NCI-H2227 (cell line): ENCODE measurements around the gene HSD3B2.

ENCODE experiments used
- DNase-seq: peaks from one replicate; lab custom pipeline; 2025; ENCODE audit not compliant: unreplicated experiment; lab: John Stamatoyannopoulos, UW

Gene HSD3B2

DNA sequence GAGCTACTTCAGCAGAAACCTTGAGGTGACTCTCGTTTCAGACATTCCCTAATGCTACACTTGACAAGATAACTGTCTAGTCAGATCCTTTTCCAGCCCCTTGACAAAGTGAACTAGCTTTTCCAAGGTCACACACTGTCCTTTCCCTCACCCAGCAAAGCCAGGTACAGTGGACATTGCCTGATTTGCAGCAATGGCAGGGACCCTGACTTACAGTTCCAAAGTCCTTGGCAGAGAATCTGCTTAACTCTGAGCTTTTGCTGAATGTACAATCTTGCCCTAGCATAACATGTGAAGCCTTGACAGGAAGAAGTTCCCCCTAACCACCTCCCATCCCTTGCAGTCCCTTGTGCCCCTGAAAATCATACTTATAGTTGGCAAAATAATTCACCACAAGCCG is 37.1 kb downstream of the HSD3B2 start:
- no peak for DNase-seq

DNA sequence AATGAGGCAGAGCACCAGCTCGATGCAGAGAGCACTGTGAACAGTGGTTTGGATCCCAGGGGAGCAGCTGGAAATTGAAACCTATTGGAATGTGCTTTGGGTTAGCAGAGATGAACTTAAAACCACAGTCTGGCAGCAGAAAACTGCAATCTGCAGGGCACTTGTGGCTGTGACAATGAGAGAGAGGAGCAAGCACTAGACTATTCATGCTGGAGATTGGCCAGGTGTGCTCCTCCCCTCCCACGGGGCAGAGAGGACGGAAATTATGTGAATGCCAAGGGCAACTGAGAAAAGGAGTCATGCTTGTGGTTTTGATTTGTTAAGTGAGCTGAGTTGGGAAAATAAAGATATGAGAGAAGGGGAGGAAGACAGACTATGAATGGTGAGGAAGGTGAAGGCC is 38.1 kb downstream of the HSD3B2 start:
- no peak for DNase-seq

DNA sequence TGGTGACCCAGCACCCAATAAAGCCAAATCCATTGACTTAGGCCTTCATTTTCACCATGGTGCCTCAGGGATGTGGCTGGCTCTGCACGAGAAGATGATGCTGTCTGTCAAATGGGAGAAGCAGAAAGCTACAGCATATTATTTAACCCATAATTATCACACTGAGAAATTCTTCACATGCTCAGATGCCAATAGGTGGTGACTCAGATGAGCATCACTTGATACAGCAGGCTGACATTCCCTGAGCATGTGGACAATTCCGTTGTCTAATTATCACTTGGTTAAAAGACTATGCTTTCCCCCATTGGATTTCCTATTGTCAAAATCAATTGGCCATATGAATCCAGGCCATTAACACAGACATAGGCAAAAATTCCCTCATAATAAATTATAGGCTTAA is 48.0 kb downstream of the HSD3B2 start:
- no peak for DNase-seq

DNA sequence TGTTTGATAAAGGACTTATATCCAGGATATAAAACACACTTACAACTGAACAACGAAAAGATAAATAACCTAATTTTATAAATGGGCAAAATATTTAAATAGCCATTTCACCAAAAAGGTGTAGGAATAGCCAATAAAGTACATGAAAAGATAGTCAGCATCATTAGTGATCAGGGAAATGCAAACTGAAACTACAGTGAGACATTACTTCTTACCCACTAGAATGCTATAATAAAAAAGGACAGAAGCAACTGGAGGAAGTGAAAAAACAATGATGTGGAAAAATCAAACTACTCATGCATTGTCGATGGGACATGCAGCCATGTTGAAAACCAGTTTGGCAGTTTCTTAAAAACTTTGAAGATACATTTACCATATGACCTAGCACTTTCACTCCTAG is 48.6 kb downstream of the HSD3B2 start:
- DNase-seq = no peak

DNA sequence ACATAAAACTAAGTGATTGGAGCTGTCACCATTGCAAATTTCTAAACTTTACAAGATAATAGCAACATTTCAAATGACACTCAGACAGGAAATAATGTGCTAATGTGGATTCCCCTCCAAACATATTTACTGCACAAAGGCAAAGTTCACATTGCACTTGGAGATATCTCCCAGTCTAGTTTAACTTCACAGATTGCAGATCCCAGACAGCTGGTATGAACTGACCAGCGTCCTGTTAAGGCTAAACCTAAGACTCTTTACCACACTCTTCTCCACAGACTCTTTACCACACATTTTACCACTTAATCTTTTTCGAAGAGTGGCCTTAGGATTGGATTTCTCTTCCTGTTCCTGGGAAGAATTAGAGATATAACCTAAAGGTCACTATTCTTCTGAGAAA is 51.5 kb downstream of the HSD3B2 start:
- no peak for DNase-seq

DNA sequence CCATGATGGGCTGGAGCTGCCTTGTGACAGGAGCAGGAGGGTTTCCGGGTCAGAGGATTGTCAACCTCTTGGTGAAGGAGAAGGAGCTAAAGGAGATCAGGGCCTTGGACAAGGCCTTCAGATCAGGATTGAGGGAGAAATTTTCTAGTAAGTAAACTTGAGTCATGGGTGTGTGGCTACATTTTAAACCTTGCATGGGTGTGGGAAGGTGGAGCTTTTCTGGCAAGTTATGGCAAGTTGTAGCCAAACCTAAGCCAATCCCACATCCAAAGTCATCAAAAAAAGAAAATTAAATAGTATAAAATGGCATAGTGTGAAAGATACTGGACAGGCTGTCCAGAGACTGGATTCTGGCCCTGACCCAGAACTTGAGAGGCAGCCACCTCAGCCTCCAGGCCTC is 52.3 kb downstream of the HSD3B2 start:
- DNase-seq = no peak

DNA sequence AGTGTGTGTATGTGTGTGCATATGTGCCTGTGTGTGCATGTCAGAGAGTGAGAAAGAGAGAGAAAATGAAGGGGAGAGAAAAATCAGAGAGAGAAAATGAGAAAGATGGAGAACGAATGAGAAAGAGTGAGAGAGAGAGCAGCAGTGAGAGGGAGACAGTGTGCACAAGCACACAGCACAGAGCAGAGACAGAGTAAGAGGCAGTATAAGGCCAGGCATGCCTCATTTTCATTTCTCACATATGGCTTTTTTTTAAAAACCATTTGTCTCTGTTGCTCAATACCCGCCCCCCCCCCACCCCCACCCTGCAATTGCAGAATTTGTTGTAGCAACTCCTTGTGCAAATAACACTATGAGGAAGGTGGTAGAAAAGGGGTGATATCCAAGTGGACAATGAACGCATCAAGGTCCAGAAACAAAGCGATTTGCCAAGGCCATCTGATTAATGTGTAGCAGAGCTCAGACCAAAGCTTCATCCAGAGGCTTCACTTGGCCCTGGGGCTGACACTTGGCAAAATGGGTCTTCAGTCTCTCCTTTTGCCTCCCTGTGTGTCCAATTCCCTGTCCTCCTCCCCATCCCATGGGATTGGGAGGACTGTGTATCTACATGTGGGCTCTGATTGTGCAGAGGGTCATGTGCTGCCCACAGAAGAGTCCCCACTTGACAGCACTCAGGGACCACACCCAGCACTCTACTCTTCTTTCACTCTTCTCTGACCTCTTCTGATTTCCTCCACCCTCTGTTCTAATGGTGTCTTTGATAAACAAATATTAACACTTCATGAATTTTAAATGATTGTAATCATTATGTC is 53.1 kb downstream of the HSD3B2 start:
- no peak for DNase-seq

DNA sequence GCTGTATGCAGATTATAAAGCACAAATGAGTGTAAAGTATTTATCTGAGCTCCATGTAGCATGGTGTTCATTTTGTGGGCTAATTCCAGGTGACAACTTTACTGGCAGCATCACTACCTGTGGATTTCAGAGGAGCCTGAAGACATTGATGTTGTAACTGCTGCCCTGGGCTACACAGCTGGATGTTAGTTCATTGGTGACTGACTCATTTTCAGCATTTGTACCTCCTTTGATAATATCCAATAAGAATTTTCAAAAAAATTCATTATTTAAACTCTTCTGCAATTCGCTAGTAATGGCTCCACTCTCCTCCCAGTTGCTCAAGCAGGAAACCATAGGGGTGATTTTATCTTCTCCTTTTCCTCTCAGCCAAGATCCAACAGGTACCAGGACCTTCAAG is 54.8 kb downstream of the HSD3B2 start:
- no peak for DNase-seq

DNA sequence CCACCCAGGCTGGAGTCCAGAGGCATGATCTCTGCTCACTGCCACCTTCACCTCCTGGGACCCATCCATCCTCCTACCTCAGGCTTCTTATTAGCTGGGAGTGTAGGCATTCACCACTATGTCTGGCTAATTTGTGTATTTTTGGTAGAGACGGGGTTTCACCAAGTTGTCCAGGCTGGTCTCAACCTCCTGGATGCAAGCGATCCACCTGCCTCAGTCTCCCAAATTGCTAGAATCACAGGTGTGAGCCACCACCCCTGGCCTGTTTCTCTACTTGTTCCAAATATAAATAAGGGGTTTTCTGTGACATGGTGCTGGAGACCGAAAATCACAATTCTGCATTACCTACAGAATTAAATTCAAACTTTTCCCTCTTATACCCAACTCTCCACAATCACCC is 55.4 kb downstream of the HSD3B2 start:
- no peak for DNase-seq

DNA sequence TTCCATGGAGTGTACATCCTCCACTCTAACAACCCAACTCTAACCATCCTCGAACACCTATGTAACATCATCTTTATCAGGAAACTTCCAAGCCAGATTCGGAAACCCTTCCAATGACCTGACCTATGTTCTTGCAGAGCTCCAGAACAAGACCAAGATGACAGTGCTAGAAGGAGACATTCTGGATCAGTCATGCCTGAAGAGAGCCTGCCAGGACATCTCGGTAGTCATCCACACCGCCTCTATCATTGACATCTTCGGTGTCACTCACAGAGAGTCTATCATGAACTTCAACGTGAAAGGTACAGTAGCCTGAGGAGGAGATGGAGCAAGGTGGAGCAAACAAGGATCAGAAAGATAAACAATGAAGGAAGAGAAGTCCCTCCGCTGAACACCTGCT is 56.0 kb downstream of the HSD3B2 start:
- DNase-seq = no peak

DNA sequence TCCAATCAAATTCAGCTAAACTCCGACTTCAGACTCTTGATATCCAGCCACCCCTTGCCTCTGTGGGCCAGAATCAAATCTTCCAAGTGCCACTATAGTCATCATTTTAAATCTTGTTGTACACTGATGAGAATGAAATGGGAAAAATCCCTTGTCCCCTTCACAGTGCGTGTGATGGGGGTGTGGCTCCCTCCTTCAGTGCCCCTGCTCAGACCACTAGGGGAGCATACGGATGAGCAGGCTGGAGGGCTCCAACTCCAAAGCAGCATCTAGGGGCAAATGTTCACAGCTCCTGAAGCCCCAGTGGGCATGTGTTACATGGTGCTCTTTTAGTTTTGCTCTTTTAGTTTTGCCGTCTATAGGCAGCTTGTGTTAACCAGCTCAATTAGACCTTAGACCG is 56.6 kb downstream of the HSD3B2 start:
- DNase-seq = no peak

DNA sequence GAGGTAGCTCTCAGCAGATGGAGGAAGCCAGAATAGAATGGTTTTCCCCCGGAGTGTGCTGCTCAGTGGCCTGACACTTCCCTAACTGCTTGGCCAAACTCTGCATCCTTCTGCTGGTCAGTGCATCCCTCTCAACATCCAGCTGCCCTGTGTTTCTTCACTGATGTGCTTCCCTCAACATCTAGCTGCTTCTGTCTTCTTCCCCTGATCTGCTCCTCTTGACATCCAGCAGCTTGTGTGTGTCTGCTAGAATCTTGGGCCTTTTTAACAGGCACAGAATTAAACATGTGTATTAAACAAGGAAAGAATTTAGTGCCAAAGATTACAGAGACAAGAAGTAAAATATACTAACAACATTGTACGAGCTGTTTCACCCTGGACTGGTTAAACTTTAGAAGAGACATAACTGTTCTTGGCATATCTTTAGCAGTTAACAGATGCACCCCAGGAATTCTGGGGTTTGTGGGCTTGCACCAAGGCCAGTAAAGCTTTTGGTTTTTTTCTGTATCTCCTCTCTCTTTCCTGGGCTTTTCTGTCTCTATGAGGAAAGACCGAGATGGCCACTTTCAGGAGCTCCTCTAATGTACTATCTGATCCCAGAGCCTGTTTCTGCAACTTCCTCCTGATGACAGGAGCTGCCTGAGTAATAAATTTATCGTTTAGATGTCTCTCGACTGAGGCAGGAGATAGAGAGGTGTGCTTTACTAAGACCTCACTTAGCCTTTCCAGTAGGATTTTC is 57.3 kb downstream of the HSD3B2 start:
- DNase-seq = no peak
